ENCODE measurements around the gene MYL12A.
A peak's percentile ranks its signal among the peaks of the same experiment; 100 is the strongest.

DNA sequence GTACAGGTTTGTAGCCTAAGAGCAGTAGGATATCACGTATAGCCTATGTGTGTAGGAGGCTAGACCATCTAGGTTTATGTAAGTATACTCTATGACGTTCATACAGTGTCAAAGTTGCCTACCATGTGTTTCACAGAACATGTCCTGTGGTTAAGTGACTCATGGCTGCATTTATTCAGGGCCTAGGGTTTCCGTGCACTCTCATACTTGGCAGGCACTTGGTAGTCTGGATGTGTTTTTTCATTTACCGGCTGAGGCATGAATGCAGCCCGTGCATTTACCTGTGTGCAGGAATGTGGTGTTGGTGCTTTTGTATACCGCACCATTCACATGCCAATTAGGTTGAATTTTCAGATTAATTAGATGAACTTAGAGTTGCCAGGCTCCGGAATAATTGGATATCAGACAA lies 57.8 kb downstream of the MYL12A start:
- TF ChIP-seq, protein P1, sequence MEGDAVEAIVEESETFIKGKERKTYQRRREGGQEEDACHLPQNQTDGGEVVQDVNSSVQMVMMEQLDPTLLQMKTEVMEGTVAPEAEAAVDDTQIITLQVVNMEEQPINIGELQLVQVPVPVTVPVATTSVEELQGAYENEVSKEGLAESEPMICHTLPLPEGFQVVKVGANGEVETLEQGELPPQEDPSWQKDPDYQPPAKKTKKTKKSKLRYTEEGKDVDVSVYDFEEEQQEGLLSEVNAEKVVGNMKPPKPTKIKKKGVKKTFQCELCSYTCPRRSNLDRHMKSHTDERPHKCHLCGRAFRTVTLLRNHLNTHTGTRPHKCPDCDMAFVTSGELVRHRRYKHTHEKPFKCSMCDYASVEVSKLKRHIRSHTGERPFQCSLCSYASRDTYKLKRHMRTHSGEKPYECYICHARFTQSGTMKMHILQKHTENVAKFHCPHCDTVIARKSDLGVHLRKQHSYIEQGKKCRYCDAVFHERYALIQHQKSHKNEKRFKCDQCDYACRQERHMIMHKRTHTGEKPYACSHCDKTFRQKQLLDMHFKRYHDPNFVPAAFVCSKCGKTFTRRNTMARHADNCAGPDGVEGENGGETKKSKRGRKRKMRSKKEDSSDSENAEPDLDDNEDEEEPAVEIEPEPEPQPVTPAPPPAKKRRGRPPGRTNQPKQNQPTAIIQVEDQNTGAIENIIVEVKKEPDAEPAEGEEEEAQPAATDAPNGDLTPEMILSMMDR (IDR thresholded peaks at IDR 0.05; ENCODE audit: low read depth, low read length): no peak
- TF ChIP-seq, protein P2, sequence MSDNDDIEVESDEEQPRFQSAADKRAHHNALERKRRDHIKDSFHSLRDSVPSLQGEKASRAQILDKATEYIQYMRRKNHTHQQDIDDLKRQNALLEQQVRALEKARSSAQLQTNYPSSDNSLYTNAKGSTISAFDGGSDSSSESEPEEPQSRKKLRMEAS (IDR thresholded peaks at IDR 0.05; ENCODE audit: low read depth, low read length): peak; percentile 74
- TF ChIP-seq POLR2A (IDR thresholded peaks at IDR 0.05; ENCODE audit: extremely low read depth, insufficient read length): no peak

All from NB4 (cell line).